ENCODE measurements around the gene CMTR1. TPM values are rescaled to one million over a fixed set of nuclear protein-coding genes. Genes with fewer than 3 reads are reported as not detected.
"Not testable (repeated sequence)": the region's sequence is repeated elsewhere in the genome, so short reads cannot be mapped to it uniquely, and the experiment has no call there.

CMTR1 gene
- total RNA-seq, 1 donor from 2014 or later, result 15.8 TPM

DNA sequence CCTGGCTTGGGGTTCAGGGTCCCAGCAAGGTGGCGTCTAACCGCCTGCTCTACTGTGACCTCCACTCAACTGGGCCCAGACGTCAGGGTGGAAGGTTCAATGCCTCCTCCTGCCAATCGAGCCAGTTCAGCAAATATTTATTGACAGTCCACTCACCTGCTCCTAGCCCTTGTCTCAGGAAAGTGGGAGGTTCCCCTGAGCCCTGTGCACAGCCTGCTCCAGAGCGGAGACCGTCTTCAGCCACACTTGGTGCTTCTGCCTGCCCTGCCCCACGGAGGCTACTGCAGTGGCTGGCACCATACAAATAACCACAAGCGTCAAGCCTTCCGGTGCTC, 60.6 kb downstream of the CMTR1 start:
- H3K27me3 ChIP-seq (ENCODE audit: control insufficient read depth, insufficient read depth, low read length), result no peaks in the 10 kb centered on the region
- no peak overlapping the region for H3K4me3 ChIP-seq (ENCODE audit: low read depth, low read length)
- FAIRE-seq (no peak), DNase-seq (ENCODE audit: low read depth) (no peak)
- H3K36me3 ChIP-seq (ENCODE audit: control insufficient read depth, insufficient read depth, low read length), result no peaks in the 10 kb centered on the region
- TF ChIP-seq, protein P1, sequence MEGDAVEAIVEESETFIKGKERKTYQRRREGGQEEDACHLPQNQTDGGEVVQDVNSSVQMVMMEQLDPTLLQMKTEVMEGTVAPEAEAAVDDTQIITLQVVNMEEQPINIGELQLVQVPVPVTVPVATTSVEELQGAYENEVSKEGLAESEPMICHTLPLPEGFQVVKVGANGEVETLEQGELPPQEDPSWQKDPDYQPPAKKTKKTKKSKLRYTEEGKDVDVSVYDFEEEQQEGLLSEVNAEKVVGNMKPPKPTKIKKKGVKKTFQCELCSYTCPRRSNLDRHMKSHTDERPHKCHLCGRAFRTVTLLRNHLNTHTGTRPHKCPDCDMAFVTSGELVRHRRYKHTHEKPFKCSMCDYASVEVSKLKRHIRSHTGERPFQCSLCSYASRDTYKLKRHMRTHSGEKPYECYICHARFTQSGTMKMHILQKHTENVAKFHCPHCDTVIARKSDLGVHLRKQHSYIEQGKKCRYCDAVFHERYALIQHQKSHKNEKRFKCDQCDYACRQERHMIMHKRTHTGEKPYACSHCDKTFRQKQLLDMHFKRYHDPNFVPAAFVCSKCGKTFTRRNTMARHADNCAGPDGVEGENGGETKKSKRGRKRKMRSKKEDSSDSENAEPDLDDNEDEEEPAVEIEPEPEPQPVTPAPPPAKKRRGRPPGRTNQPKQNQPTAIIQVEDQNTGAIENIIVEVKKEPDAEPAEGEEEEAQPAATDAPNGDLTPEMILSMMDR (IDR thresholded peaks at IDR 0.05; ENCODE audit: insufficient read depth, low read length, severe bottlenecking), result no peak

- no peak for DNase-seq (ENCODE audit: low read depth)
- Histone ChIP-seq H3K36me3 (ENCODE audit: control insufficient read depth, insufficient read depth, low read length) (no peaks in the 10 kb centered on the region), H3K27me3 (ENCODE audit: control insufficient read depth, insufficient read depth, low read length) (no peaks in the 10 kb centered on the region), H3K4me3 (ENCODE audit: low read depth, low read length) (no peak overlapping the region)
- no peak for FAIRE-seq
- TF ChIP-seq, protein P1 (IDR thresholded peaks at IDR 0.05; ENCODE audit: insufficient read depth, low read length, severe bottlenecking), result no peak
These were observed 62.4 kb downstream of the CMTR1 start for GRCh38 chr6:37495244-37495934.

- TF ChIP-seq, protein P1 (IDR thresholded peaks at IDR 0.05; ENCODE audit: insufficient read depth, low read length, severe bottlenecking), result no peak
- no peak for DNase-seq (ENCODE audit: low read depth)
- Histone ChIP-seq H3K36me3 (ENCODE audit: control insufficient read depth, insufficient read depth, low read length) (no peaks in the 10 kb centered on the region), H3K27me3 (ENCODE audit: control insufficient read depth, insufficient read depth, low read length) (no peaks in the 10 kb centered on the region), H3K4me3 (ENCODE audit: low read depth, low read length) (no peak overlapping the region)
- FAIRE-seq, result no peak
These were observed 64.2 kb downstream of the CMTR1 start for GRCh38 chr6:37496951-37497885.

GRCh38 chr6:37499433-37500293, 66.6 kb downstream of the CMTR1 start, which contains the start of gene CCDC167:
TSS of gene CCDC167 (minus strand) at chr6:37499893. CDS start at chr6:37499863, 30 bp downstream.
- DNase-seq (ENCODE audit: low read depth) (peak; percentile 95), FAIRE-seq (no peak)
- TF ChIP-seq, protein P1 (IDR thresholded peaks at IDR 0.05; ENCODE audit: insufficient read depth, low read length, severe bottlenecking), result no peak
- Histone ChIP-seq H3K36me3 (ENCODE audit: control insufficient read depth, insufficient read depth, low read length) (no peaks in the 10 kb centered on the region), H3K4me3 (ENCODE audit: low read depth, low read length) (peak within 1 kb of the TSS; percentile 65), H3K27me3 (ENCODE audit: control insufficient read depth, insufficient read depth, low read length) (no peaks in the 10 kb centered on the region)

DNA sequence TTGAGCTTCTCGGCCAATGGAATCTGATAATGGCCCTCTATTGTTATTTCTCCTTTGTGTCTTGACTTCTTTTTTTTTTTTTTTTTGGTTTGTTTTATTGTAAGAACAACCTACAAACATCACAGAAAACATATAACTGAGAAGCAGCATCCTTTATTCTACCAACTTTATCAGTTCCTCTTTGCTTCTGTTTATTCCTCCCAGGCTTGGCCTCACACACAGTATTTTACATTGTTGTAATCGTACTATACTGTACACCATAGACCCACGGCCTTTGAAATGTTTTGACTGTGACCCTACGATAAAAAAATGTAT, 67.2 kb downstream of the CMTR1 start:
- TF ChIP-seq, protein P1 (IDR thresholded peaks at IDR 0.05; ENCODE audit: insufficient read depth, low read length, severe bottlenecking), result no peak
- DNase-seq (ENCODE audit: low read depth) (no peak), FAIRE-seq (no peak)
- Histone ChIP-seq H3K36me3 (ENCODE audit: control insufficient read depth, insufficient read depth, low read length) (no peaks in the 10 kb centered on the region), H3K27me3 (ENCODE audit: control insufficient read depth, insufficient read depth, low read length) (no peaks in the 10 kb centered on the region), H3K4me3 (ENCODE audit: low read depth, low read length) (peak overlapping the region; percentile 65)

DNA sequence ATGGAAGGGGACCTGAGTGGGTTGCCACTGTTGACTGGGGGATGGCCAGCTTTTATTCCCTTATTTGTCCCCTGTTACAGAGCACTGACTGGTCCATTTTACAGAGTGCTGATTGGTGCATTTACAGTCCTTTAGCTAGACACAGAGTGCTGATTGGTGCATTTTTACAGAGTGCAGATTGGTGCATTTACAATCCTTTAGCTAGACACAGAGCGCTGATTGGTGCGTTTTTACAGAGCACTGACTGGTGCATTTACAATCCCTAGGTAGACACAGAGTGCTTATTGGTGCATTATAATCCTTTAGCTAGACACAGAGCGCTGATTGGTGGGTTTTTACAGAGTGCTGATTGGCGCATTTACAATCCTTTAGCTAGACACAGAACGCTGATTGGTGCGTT, 67.9 kb downstream of the CMTR1 start:
- FAIRE-seq; H3K4me3 ChIP-seq (ENCODE audit: low read depth, low read length); H3K36me3 ChIP-seq (ENCODE audit: control insufficient read depth, insufficient read depth, low read length): not testable (repeated sequence)

More for the DNA sequence above, 67.9 kb downstream of the CMTR1 start:
- DNase-seq (ENCODE audit: low read depth); H3K27me3 ChIP-seq (ENCODE audit: control insufficient read depth, insufficient read depth, low read length): not testable (repeated sequence)

Measured in bronchial epithelial cell (primary cell).